H9 (cell line): Measurements from ENCODE around the gene BCKDHB. TPM values are rescaled to one million over a fixed set of nuclear protein-coding genes. Genes with fewer than 3 reads are reported as not detected.

Source experiments
- DNase-seq: peaks from one replicate; pipeline ENCODE4 v3.0.0-alpha.2; 2017
- H2AFZ ChIP-seq: one replicate; pipeline ENCODE4 v1.6.1; 2013; ENCODE audit warnings: mild to moderate bottlenecking, low read length, control low read depth, moderate library complexity
- H2AK5ac ChIP-seq: 2 replicates; pipeline ENCODE4 v1.6.1; 2013; ENCODE audit warnings: low read length, control low read depth, mixed read lengths; ENCODE audit not compliant: insufficient read length
- H2BK120ac ChIP-seq: one replicate; pipeline ENCODE4 v1.6.1; 2013; ENCODE audit warnings: low read depth, mild to moderate bottlenecking, low read length, control low read depth, inconsistent platforms; ENCODE audit not compliant: poor library complexity, severe bottlenecking
- H2BK12ac ChIP-seq: 2 replicates; pipeline ENCODE4 v1.6.1; 2013; ENCODE audit warnings: low read length, control low read depth, mixed read lengths, low read depth; ENCODE audit not compliant: insufficient read length
- H2BK15ac ChIP-seq: 2 replicates; pipeline ENCODE4 v1.6.1; 2013; ENCODE audit warnings: low read depth, low read length, control low read depth
- H2BK20ac ChIP-seq: one replicate; pipeline ENCODE4 v1.6.1; 2013; ENCODE audit warnings: low read depth, mild to moderate bottlenecking, low read length, control low read depth, inconsistent platforms; ENCODE audit not compliant: poor library complexity, severe bottlenecking
- H2BK5ac ChIP-seq: 2 replicates; pipeline ENCODE4 v1.6.1; 2013; ENCODE audit warnings: low read length, control low read depth, mixed read lengths; ENCODE audit not compliant: insufficient read length
- H3K14ac ChIP-seq: 2 replicates; pipeline ENCODE4 v1.6.1; 2013; ENCODE audit warnings: low read length, control low read depth; ENCODE audit not compliant: insufficient read depth
- H3K18ac ChIP-seq: 2 replicates; pipeline ENCODE4 v1.6.1; 2013; ENCODE audit warnings: low read depth, mild to moderate bottlenecking, mixed read lengths, low read length, control low read depth; ENCODE audit not compliant: insufficient read length
- H3K23ac ChIP-seq: 2 replicates; pipeline ENCODE4 v1.6.1; 2013; ENCODE audit warnings: low read length, control low read depth, mixed read lengths, low read depth; ENCODE audit not compliant: insufficient read length
- H3K23me2 ChIP-seq: 2 replicates; pipeline ENCODE4 v1.6.1; 2013; ENCODE audit warnings: low read depth, mild to moderate bottlenecking, mixed read lengths, low read length, control low read depth; ENCODE audit not compliant: insufficient read length, poor library complexity, severe bottlenecking
- H3K27ac ChIP-seq: 2 replicates; pipeline ENCODE4 v1.5.1; 2013; ENCODE audit warnings: low read length, control low read depth, mixed read lengths, low read depth; ENCODE audit not compliant: insufficient read length
- H3K27me3 ChIP-seq: 2 replicates; pipeline ENCODE4 v1.6.1; 2013; ENCODE audit warnings: low read length, control low read depth, inconsistent platforms; ENCODE audit not compliant: insufficient read depth
- H3K4ac ChIP-seq: 2 replicates; pipeline ENCODE4 v1.6.1; 2013; ENCODE audit warnings: low read depth, mild to moderate bottlenecking, control low read depth, inconsistent platforms, low read length, moderate library complexity
- H3K4me1 ChIP-seq: 2 replicates; pipeline ENCODE4 v1.6.1; 2013; ENCODE audit warnings: low read length, control low read depth, inconsistent platforms; ENCODE audit not compliant: insufficient read depth
- H3K4me2 ChIP-seq: 2 replicates; pipeline ENCODE4 v1.6.1; 2013; ENCODE audit warnings: low read length, control low read depth, mixed read lengths; ENCODE audit not compliant: insufficient read length, insufficient read depth
- H3K56ac ChIP-seq: 2 replicates; pipeline ENCODE4 v1.6.1; 2013; ENCODE audit warnings: low read depth, mild to moderate bottlenecking, mixed read lengths, low read length, control low read depth; ENCODE audit not compliant: insufficient read length
- H3K79me1 ChIP-seq: 2 replicates; pipeline ENCODE4 v1.6.1; 2013; ENCODE audit warnings: low read depth, mild to moderate bottlenecking, moderate library complexity, low read length, control low read depth, inconsistent platforms; ENCODE audit not compliant: insufficient read depth, poor library complexity, severe bottlenecking
- H3K79me2 ChIP-seq: 2 replicates; pipeline ENCODE4 v1.6.1; 2013; ENCODE audit warnings: low read length, control low read depth, inconsistent platforms; ENCODE audit not compliant: insufficient read depth
- H3K9ac ChIP-seq: 2 replicates; pipeline ENCODE4 v1.6.1; 2013; ENCODE audit warnings: low read length, control low read depth, mixed read lengths; ENCODE audit not compliant: insufficient read length; ENCODE audit errors: extremely low read depth
- H3K9me3 ChIP-seq: one replicate; pipeline ENCODE4 v1.6.1; 2013; ENCODE audit warnings: low read depth, low read length, inconsistent platforms; ENCODE audit not compliant: control insufficient read depth
- H3T11ph ChIP-seq: one replicate; pipeline ENCODE4 v1.6.1; 2013; ENCODE audit warnings: mild to moderate bottlenecking, low read length, control low read depth, inconsistent platforms
- H4K20me1 ChIP-seq: one replicate; pipeline ENCODE4 v1.6.1; 2013; ENCODE audit not compliant: control insufficient read depth, insufficient read length, insufficient read depth
- H4K5ac ChIP-seq: 2 replicates; pipeline ENCODE4 v1.6.1; 2013; ENCODE audit warnings: low read depth, mild to moderate bottlenecking, mixed read lengths, low read length, control low read depth; ENCODE audit not compliant: insufficient read length
- H4K8ac ChIP-seq: replicated peaks from 2 replicates; pipeline ENCODE4 v1.6.1; 2013; ENCODE audit warnings: low read length, control low read depth, mixed read lengths, low read depth; ENCODE audit not compliant: insufficient read length
- H4K91ac ChIP-seq: 2 replicates; pipeline ENCODE4 v1.6.1; 2013; ENCODE audit warnings: low read depth, mild to moderate bottlenecking, moderate library complexity, mixed read lengths, low read length, control low read depth; ENCODE audit not compliant: insufficient read length
- H3K27ac Mint-ChIP-seq, 3 experiments: 2 replicates in 2 of 3; 3 replicates in 1 of 3; pipeline ENCODE4 v1.8.0; 2020 to 2021; ENCODE audit warnings: mixed read lengths in 3 of 3, mild to moderate bottlenecking in 1 of 3, moderate library complexity in 1 of 3
- H3K27me3 Mint-ChIP-seq: 2 replicates; pipeline ENCODE4 v1.8.0; 2021; ENCODE audit warnings: low read depth, mild to moderate bottlenecking, moderate library complexity, mixed read lengths
- H3K36me3 Mint-ChIP-seq, 3 experiments: 2 replicates in 2 of 3; 3 replicates in 1 of 3; pipeline ENCODE4 v1.8.0; 2020 to 2021; ENCODE audit warnings: low read depth in 3 of 3, mixed read lengths in 3 of 3; ENCODE audit not compliant: insufficient read depth in 1 of 3
- H3K4me1 Mint-ChIP-seq, 2 experiments: 2 replicates each; pipeline ENCODE4 v1.8.0; 2020; ENCODE audit warnings: mixed read lengths in 2 of 2
- H3K4me3 Mint-ChIP-seq, 2 experiments: 2 replicates in 1 of 2; 3 replicates in 1 of 2; pipeline ENCODE4 v1.8.0; 2020 to 2021; ENCODE audit warnings: mild to moderate bottlenecking in 2 of 2, mixed read lengths in 2 of 2, moderate library complexity in 1 of 2
- H3K9me3 Mint-ChIP-seq, 2 experiments: 2 replicates in 1 of 2; 3 replicates in 1 of 2; pipeline ENCODE4 v1.8.0; 2020; ENCODE audit warnings: mild to moderate bottlenecking in 2 of 2, mixed read lengths in 2 of 2, moderate library complexity in 1 of 2
- WGBS: extraction: QIAGEN DNeasy Blood & Tissue Kit; methylation state at CpG from one replicate; pipeline ENCODE4 v1.1.7; 2013; ENCODE audit warnings: missing lambda C conversion rate, low lambda C conversion rate, mixed read lengths; ENCODE audit not compliant: insufficient read length; ENCODE audit errors: extremely low coverage; 5-methylcytosine and 5-hydroxymethylcytosine counted together
- total RNA-seq: library from RNA; stranded (reverse); gene quantifications from 2 replicates; pipeline ENCODE4 v1.2.1, GENCODE V29; 2021
- TF ChIP-seq, protein P1 (sequence below): fragments of 200-600 bp; sonication (generic); conservative IDR thresholded peaks from 3 replicates; pipeline ENCODE4 v1.8.0; 2021; ENCODE audit warnings: antibody characterized with exemption, mild to moderate bottlenecking

BCKDHB gene
- total RNA-seq, 1 experiment from 2014 or later = 26.6 TPM

DNA sequence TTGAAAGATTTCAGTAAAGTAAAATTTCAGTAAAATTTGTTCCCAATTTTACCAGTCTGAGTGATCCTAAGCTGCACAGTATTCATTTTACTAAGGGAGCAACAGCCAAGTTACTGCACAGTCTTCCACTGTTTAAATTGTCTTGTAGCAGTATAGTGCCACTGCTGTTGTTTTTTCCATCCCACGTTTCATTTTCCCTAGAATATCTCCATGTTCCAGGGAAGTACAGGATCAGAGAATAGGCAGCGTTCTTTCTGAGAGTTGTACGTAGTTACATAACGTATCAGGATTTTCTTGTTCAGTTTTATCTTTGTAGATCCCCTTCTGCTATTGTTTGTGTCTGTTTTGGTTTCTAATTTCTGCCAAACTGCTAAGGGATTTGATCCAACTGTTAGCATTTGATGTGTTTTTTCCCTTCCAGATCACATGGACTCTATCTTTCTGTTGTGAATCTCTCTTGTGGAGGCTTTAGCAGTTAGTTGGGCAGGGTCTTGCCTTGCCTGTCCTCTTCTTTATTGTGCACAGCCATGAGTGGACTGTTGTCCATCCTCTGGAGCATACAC lies 38.4 kb downstream of the BCKDHB start:
- no peak overlapping the region for H2AFZ ChIP-seq
- no peaks in the 10 kb centered on the region for H3K27me3 Mint-ChIP-seq
- no peak overlapping the region for H4K91ac ChIP-seq
- H3K4ac ChIP-seq = no peak overlapping the region
- no peaks in the 10 kb centered on the region for H3K79me1 ChIP-seq
- H2BK15ac ChIP-seq = no peak overlapping the region
- H4K5ac ChIP-seq = no peak overlapping the region
- H4K20me1 ChIP-seq = no peaks in the 10 kb centered on the region
- no peaks in the 10 kb centered on the region for H3K4me1 ChIP-seq
- H3K23me2 ChIP-seq = no peaks in the 10 kb centered on the region
- no CpG with 5 or more reads among the region's 4 CpGs for WGBS
- H4K8ac ChIP-seq = no peak overlapping the region
- no peak overlapping the region for H3K4me2 ChIP-seq
- no peak overlapping the region for H3K27ac ChIP-seq
- no peak overlapping the region for H3K4me3 Mint-ChIP-seq
- H3K4me1 Mint-ChIP-seq = no peaks in the 10 kb centered on the region
- H3K27me3 ChIP-seq = no peaks in the 10 kb centered on the region
- no peak overlapping the region for H2BK120ac ChIP-seq
- H2BK5ac ChIP-seq = no peak overlapping the region
- H3K56ac ChIP-seq = no peak overlapping the region
- no peak overlapping the region for H2BK12ac ChIP-seq
- no peak overlapping the region for H3K18ac ChIP-seq
- H3K14ac ChIP-seq = no peak overlapping the region
- DNase-seq = no peak
- H3K9me3 Mint-ChIP-seq = no peaks in the 10 kb centered on the region; a peak in 1 of 5 replicates
- H3K36me3 Mint-ChIP-seq = peaks cover 7 to 18% (median 9%) of the 10 kb centered on the region in 3 experiments; a peak in 6 of 7 replicates
- no peak overlapping the region for H3K9ac ChIP-seq
- no peak overlapping the region for H3T11ph ChIP-seq
- H3K9me3 ChIP-seq = no peaks in the 10 kb centered on the region
- no peak overlapping the region for H2BK20ac ChIP-seq
- TF ChIP-seq, protein P1, sequence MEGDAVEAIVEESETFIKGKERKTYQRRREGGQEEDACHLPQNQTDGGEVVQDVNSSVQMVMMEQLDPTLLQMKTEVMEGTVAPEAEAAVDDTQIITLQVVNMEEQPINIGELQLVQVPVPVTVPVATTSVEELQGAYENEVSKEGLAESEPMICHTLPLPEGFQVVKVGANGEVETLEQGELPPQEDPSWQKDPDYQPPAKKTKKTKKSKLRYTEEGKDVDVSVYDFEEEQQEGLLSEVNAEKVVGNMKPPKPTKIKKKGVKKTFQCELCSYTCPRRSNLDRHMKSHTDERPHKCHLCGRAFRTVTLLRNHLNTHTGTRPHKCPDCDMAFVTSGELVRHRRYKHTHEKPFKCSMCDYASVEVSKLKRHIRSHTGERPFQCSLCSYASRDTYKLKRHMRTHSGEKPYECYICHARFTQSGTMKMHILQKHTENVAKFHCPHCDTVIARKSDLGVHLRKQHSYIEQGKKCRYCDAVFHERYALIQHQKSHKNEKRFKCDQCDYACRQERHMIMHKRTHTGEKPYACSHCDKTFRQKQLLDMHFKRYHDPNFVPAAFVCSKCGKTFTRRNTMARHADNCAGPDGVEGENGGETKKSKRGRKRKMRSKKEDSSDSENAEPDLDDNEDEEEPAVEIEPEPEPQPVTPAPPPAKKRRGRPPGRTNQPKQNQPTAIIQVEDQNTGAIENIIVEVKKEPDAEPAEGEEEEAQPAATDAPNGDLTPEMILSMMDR = no peak
- no peak overlapping the region for H3K23ac ChIP-seq
- no peaks in the 10 kb centered on the region for H3K79me2 ChIP-seq
- H3K27ac Mint-ChIP-seq = peak overlapping the region in 1 of 3 experiments; percentile 11; a peak in 2 of 7 replicates
- H2AK5ac ChIP-seq = no peak overlapping the region
